Activated effector memory CD4-positive, alpha-beta T cell treated with anti-CD3 and anti-CD28 coated beads, Interleukin-2, amount 50 U/mL, for 16 hours (primary cell): ENCODE data around the gene ERI3.

Source experiments
- DNase-seq: peaks from one replicate; pipeline ENCODE4 v3.0.0-alpha.2; 2020

Gene ERI3

DNA sequence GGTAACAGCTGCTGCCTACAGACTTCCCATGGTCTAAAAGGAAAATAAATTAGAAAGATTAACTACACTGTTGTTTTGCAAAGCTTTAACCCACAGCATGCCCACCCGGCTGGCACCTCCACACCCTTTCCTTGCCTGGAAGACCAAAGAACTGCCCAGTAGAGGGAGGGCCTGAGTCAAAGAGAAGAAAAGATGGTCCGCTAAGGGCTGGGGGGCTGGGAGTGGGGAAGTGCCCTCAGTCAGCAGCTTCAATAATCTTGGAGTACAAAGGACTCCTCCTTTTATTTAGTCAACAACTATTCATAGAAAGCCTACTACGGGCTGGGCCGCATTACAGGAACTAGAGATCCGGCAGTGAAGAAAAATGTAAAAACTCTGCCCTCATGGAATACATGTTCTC is 40.6 kb downstream of the ERI3 start:
- DNase-seq: no peak

GRCh38 chr1:44313265-44313918 is 41.7 kb downstream of the ERI3 start:
- DNase-seq: no peak

GRCh38 chr1:44312399-44313196 is 42.5 kb downstream of the ERI3 start:
- DNase-seq: no peak

GRCh38 chr1:44310006-44310405 is 45.1 kb downstream of the ERI3 start:
- no peak for DNase-seq

- DNase-seq: no peak
Observed at GRCh38 chr1:44305962-44306422, 49.1 kb downstream of the ERI3 start.

DNA sequence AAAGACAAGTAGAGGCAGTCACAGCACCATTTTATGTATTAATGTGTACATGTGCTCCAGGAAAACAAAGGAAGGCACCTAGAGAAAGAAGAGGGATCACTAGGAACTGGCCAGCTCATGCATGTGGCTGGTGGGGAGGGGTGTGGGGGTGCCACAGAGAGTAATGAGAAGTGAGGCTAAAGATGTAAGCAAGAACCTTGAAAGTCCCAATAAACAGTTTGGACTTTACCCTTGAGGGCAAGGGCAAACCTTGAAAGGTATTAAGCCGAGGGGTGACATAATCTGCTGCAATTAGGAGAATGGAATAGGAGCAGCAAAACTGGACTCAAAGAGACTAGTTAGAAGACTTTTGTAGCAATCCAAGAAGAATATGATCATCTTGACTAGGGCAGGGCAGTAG is 51.5 kb downstream of the ERI3 start:
- no peak for DNase-seq

- no peak for DNase-seq
Observed at GRCh38 chr1:44302541-44302940, 52.5 kb downstream of the ERI3 start.

DNA sequence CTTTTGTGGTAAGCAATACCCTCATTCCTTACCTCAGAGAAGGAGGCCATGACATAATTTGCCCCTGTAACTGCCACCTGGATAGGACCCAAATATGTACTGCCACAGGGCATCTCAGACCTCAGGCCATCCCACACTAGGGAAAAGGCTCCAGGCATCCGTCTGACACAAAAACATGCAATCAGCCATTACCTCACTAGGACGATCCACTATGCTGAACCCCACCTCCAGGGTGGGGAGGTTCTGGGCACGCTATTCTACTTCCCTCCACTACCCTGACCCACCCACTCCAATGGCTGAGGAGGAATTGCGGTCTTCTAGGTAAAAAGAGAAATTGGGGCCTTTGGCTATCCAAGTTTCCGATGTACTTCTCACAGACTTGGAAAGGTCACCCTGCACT is 53.6 kb downstream of the ERI3 start:
- no peak for DNase-seq

- no peak for DNase-seq
Observed at GRCh38 chr1:44300852-44301251, 54.2 kb downstream of the ERI3 start.

GRCh38 chr1:44297695-44298400 is 57.2 kb downstream of the ERI3 start:
- no peak for DNase-seq

GRCh38 chr1:44296806-44297205 is 58.3 kb downstream of the ERI3 start:
- DNase-seq: no peak

DNA sequence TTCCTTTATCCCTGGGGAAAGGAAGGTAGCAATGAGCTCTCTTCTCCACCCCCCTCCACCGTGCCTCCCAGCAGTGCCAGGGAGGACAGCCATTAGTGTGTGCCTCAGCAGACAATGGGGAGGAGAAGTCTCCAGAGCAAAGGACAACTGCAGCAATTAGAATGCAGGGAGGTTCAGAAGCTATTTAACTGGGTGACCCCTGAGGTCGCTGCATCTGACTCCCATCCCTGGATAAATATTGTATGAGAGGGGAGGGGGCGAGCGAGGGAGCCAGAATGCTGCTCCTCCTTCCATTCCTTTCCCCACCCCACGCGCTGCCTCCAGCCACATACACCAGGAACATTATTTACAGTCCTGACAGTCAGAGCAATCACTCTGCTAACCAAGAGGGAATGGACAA is 59.0 kb downstream of the ERI3 start:
- DNase-seq: no peak

GRCh38 chr1:44294588-44295007 is 60.5 kb downstream of the ERI3 start:
- DNase-seq: no peak

GRCh38 chr1:44293761-44294315 is 61.2 kb downstream of the ERI3 start:
- DNase-seq: no peak

- DNase-seq: no peak
Observed at GRCh38 chr1:44292651-44293050, 62.4 kb downstream of the ERI3 start.

GRCh38 chr1:44290250-44291094 is 64.6 kb downstream of the ERI3 start:
- DNase-seq: no peak

DNA sequence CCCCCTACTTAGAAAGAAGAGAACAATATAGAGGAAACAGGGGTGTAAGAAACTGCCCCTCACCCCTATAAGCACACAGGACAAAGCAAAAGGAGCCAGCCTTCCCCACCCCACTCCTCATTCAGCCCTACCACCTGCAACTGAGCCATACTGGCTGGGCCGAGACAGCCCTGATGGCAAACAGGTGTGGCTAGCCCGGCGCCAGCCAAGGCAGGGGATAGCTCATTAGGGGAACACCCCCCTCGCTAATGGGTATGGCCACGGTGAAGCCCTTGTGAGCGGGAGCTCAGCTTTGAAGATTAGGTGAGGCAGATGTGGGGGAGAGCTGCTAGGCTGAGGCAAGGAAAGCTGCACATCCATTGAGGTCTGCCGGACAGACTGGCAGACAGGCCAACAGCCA is 65.5 kb downstream of the ERI3 start:
- no peak for DNase-seq

GRCh38 chr1:44288883-44289282 is 66.2 kb downstream of the ERI3 start:
- DNase-seq: no peak

- DNase-seq: no peak
Observed at GRCh38 chr1:44284184-44284583, 70.9 kb downstream of the ERI3 start.

DNA sequence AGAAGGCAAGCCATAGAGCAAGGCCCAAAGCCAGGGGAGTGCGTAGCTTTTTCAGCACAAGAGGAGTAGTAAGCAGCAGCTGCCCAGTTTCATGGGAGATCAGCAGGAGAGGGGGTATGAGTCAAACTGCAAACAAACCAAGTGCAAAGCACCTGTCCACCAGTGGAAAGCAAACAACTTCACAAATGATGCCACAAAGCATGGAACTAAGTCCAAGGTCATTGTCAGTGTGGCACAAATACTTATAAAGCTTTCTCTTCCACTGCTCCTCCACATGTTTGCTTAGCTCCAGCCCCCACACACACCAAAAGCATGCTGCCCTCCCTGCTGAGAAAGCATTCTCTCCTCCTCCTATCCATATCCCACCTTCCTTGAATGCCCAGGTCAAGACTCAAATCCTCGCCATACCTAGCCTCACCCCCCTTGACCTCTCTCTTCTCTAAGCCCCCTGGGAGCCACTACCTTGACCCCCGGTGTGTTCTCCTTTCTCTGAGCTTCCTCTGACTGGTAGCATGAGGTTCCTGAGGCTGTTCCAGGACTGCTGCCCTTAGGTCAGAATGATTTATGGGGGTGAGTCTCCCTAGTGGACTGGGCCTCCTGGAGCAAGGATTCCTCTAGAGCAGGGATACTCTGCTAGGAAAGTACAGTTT is 71.4 kb downstream of the ERI3 start:
- DNase-seq: no peak

DNA sequence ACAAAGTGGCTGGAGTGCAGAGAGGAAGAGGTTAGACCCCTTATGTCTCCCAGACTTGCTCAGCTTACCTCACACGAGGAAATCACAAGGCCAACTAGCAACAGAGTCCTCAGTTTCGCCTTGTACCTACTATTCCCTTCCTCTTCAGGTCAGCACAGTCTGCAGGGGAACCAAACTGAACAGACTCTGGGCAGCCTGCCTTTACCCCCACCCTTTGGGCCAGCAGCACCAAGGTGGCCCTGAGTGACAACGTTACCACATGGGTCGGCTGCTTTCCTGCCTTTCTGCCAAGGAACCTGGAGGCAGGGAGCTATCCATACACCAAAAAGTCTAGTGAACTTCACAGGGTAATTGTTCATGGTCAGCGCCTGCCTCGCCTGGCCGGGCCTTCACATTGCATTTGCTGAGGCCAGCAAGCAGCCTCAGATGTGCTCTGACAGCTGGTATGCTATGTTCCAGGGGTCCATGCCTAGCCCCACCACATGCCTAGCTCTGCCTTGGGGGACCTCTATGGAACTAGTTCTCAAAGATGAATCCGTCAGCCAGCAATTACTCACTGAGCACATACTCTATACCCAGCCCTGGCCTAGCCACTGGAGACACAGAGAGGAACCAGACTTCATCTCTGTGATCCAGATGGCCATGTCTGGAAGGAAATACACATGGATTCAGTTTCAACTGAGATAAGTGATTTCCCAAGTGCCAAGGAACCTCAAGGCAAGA is 72.2 kb downstream of the ERI3 start:
- no peak for DNase-seq
